Measurements from ENCODE around the gene ELL.
A peak's percentile ranks its signal among the peaks of the same experiment; 100 is the strongest.

GRCh38 chr19:18503337-18503970, 18.4 kb downstream of the ELL start:
- peak; percentile 4 for TF ChIP-seq POLR2AphosphoS5 (IDR thresholded peaks at IDR 0.05)
- TF ChIP-seq EP300 (conservative IDR thresholded peaks at IDR 0.05; ENCODE audit: poor library complexity, severe bottlenecking): no peak
- TF ChIP-seq, protein P1, sequence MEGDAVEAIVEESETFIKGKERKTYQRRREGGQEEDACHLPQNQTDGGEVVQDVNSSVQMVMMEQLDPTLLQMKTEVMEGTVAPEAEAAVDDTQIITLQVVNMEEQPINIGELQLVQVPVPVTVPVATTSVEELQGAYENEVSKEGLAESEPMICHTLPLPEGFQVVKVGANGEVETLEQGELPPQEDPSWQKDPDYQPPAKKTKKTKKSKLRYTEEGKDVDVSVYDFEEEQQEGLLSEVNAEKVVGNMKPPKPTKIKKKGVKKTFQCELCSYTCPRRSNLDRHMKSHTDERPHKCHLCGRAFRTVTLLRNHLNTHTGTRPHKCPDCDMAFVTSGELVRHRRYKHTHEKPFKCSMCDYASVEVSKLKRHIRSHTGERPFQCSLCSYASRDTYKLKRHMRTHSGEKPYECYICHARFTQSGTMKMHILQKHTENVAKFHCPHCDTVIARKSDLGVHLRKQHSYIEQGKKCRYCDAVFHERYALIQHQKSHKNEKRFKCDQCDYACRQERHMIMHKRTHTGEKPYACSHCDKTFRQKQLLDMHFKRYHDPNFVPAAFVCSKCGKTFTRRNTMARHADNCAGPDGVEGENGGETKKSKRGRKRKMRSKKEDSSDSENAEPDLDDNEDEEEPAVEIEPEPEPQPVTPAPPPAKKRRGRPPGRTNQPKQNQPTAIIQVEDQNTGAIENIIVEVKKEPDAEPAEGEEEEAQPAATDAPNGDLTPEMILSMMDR (IDR thresholded peaks at IDR 0.05; ENCODE audit: poor library complexity, severe bottlenecking): no peak
- no peak for TF ChIP-seq TAF1 (IDR thresholded peaks at IDR 0.05; ENCODE audit: low read depth)
- no peak for TF ChIP-seq EZH2 (IDR thresholded peaks at IDR 0.05; ENCODE audit: borderline replicate concordance, insufficient read depth, low read length, poor library complexity, severe bottlenecking)
- no peak for TF ChIP-seq SMC3 (conservative IDR thresholded peaks at IDR 0.05; ENCODE audit: poor library complexity)
- TF ChIP-seq, protein P2, sequence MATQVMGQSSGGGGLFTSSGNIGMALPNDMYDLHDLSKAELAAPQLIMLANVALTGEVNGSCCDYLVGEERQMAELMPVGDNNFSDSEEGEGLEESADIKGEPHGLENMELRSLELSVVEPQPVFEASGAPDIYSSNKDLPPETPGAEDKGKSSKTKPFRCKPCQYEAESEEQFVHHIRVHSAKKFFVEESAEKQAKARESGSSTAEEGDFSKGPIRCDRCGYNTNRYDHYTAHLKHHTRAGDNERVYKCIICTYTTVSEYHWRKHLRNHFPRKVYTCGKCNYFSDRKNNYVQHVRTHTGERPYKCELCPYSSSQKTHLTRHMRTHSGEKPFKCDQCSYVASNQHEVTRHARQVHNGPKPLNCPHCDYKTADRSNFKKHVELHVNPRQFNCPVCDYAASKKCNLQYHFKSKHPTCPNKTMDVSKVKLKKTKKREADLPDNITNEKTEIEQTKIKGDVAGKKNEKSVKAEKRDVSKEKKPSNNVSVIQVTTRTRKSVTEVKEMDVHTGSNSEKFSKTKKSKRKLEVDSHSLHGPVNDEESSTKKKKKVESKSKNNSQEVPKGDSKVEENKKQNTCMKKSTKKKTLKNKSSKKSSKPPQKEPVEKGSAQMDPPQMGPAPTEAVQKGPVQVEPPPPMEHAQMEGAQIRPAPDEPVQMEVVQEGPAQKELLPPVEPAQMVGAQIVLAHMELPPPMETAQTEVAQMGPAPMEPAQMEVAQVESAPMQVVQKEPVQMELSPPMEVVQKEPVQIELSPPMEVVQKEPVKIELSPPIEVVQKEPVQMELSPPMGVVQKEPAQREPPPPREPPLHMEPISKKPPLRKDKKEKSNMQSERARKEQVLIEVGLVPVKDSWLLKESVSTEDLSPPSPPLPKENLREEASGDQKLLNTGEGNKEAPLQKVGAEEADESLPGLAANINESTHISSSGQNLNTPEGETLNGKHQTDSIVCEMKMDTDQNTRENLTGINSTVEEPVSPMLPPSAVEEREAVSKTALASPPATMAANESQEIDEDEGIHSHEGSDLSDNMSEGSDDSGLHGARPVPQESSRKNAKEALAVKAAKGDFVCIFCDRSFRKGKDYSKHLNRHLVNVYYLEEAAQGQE (IDR thresholded peaks at IDR 0.05; ENCODE audit: borderline replicate concordance): no peak
- TF ChIP-seq MXI1 (conservative IDR thresholded peaks at IDR 0.05; ENCODE audit: poor library complexity, severe bottlenecking): no peak
